Motor neuron (in vitro differentiated cells): ENCODE data around the gene OCA2. TPM values are rescaled to one million over a fixed set of nuclear protein-coding genes. Genes with fewer than 3 reads are reported as not detected.

Experiments
- ATAC-seq, 8 experiments: fragments of 200-7000 bp; cut with Tn5 transposase; replicated peaks in 6 of 8; 2 replicates each; pipeline ENCODE4 v1.8.0; 2021; ENCODE audit warnings: mild to moderate bottlenecking in 8 of 8, moderate library complexity in 8 of 8
- H3K27ac ChIP-seq, 2 donors: fragments of 250-450 bp; sonication (Bioruptor Pico); 2 replicates each; pipeline ENCODE4 v1.9.0; 2021; ENCODE audit warnings: antibody characterized with exemption in 2 of 2, mild to moderate bottlenecking in 2 of 2, moderate library complexity in 1 of 2
- H3K4me1 ChIP-seq, 2 donors: fragments of 250-450 bp; sonication (Bioruptor Pico); replicated peaks in 1 of 2; 2 replicates each; pipeline ENCODE4 v1.6.1; 2021; ENCODE audit warnings: antibody characterized with exemption in 2 of 2, mild to moderate bottlenecking in 2 of 2, moderate library complexity in 1 of 2
- H3K4me3 ChIP-seq, 5 donors: fragments of 250-450 bp; sonication (Bioruptor Pico); 2 replicates each; pipeline ENCODE4 v1.9.0; 2021; ENCODE audit warnings: antibody characterized with exemption in 5 of 5, mild to moderate bottlenecking in 5 of 5, moderate library complexity in 4 of 5
- WGBS, 10 experiments: fragments of 450-650 bp; shearing (Covaris generic); methylation state at CpG; one replicate each; pipeline ENCODE4 v1.0.0; 2022; 5-methylcytosine and 5-hydroxymethylcytosine counted together
- in situ Hi-C, 9 experiments: fragments of 400-800 bp; cut with MboI; loops; one replicate each; pipeline ENCODE4 v1.15.0; 2021; ENCODE audit warnings: low sequenced_read_pairs in 9 of 9, low pct_unique_long_range_greater_than_20kb in 2 of 9; ENCODE audit not compliant: unreplicated experiment in 9 of 9
- total RNA-seq, 8 experiments: library from RNA; unstranded; fragments of 300-600 nt; gene quantifications; 2 replicates each; pipeline versions ENCODE4 v1.2.3 to v1.2.4, GENCODE V29; 2022

Gene OCA2
- total RNA-seq, 8 experiments from 2014 or later: 0.16 to 1.9 (median 0.29) TPM; not detected in 2

- peak in 1 of 8 experiments; percentile 81 for ATAC-seq
- Histone ChIP-seq H3K4me3 (no peak overlapping the region), H3K4me1 (no peaks in the 10 kb centered on the region), H3K27ac (no peak overlapping the region)
- in situ Hi-C loops: no loop called here
- WGBS, 10 experiments: 43 to 100% (median 80%) methylated on average over 1 to 2 of the region's 2 CpGs; no CpG with 5 or more reads in 7 of the 10 experiments
Measured at GRCh38 chr15:27707257-27707656, 391.9 kb downstream of the OCA2 start.

- Histone ChIP-seq H3K27ac (no peak overlapping the region), H3K4me1 (no peaks in the 10 kb centered on the region), H3K4me3 (no peak overlapping the region)
- 22 to 100% (median 83%) methylated on average over 1 to 5 of the region's 5 CpGs; no CpG with 5 or more reads in 2 of the 10 experiments for WGBS, 10 experiments
- no peak for ATAC-seq
- in situ Hi-C loops: no loop called here
Measured at GRCh38 chr15:27706300-27706699, 392.8 kb downstream of the OCA2 start.

- ATAC-seq: peak in 2 of 8 experiments; percentile 31 to 82
- Histone ChIP-seq H3K27ac (no peak overlapping the region), H3K4me3 (no peak overlapping the region), H3K4me1 (no peaks in the 10 kb centered on the region)
- 46 to 100% (median 73%) methylated on average over 1 to 4 of the region's 5 CpGs; no CpG with 5 or more reads in 4 of the 10 experiments for WGBS, 10 experiments
- in situ Hi-C loops: no loop called here
Measured at GRCh38 chr15:27705056-27705455, 394.1 kb downstream of the OCA2 start.

Other genes with a start within 250 kb of the OCA2 start
- 10 to 100 TPM; 22.6 to 88.4 (median 35.0) TPM for gene HERC2, start 222.9 kb upstream of the OCA2 start, total RNA-seq